Adrenal gland (tissue), 5 donors: Measurements from ENCODE around the gene NF1.

Experiments used
- POLR2A ChIP-seq, 2 donors: fragments of 450-650 bp; IDR thresholded peaks; one replicate each; pipeline ENCODE4 v1.6.1; 2017; ENCODE audit warnings: antibody characterized with exemption in 2 of 2, mild to moderate bottlenecking in 2 of 2, moderate library complexity in 1 of 2
- TF ChIP-seq, protein P1 (sequence below), 6 experiments: fragments of 450-650 bp in 4 of 6; fragments of 200-600 bp in 2 of 6; sonication (generic) in 1 of 6; IDR thresholded peaks; 1 replicate in 5 of 6; 2 replicates in 1 of 6; pipeline versions ENCODE4 v1.5.1 to v1.8.0; 2016 to 2021; ENCODE audit warnings: antibody characterized with exemption in 6 of 6, mild to moderate bottlenecking in 2 of 6, moderate library complexity in 1 of 6
- donor health status: DM: no; HTN: no; CAD: no.

DNA sequence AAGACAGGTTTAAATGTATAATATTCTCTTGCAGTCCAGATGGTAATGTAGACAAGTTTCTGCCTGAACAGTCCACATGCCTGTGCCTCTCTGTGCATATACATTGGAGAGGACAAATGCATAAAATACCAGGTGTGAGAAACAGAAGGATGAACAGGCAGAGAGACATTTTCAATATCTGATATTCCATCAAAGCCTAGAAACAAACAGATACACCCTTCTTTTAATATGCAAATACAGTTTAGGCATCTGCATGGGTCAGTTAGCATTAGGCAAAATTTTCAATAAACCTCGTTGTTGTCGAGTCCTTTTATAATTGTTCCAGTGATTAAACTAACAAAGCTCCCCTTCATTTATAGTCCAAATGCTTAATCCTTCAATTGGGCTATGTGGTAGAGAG, 201.4 kb downstream of the NF1 start:
- no peak for TF ChIP-seq POLR2A (IDR thresholded peaks at IDR 0.05)
- TF ChIP-seq, protein P1, sequence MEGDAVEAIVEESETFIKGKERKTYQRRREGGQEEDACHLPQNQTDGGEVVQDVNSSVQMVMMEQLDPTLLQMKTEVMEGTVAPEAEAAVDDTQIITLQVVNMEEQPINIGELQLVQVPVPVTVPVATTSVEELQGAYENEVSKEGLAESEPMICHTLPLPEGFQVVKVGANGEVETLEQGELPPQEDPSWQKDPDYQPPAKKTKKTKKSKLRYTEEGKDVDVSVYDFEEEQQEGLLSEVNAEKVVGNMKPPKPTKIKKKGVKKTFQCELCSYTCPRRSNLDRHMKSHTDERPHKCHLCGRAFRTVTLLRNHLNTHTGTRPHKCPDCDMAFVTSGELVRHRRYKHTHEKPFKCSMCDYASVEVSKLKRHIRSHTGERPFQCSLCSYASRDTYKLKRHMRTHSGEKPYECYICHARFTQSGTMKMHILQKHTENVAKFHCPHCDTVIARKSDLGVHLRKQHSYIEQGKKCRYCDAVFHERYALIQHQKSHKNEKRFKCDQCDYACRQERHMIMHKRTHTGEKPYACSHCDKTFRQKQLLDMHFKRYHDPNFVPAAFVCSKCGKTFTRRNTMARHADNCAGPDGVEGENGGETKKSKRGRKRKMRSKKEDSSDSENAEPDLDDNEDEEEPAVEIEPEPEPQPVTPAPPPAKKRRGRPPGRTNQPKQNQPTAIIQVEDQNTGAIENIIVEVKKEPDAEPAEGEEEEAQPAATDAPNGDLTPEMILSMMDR (IDR thresholded peaks at IDR 0.05), result no peak
